Measurements from ENCODE around the gene HIVEP3.

- TF ChIP-seq YY1 (IDR thresholded peaks at IDR 0.05; ENCODE audit: insufficient read depth, insufficient read length) (no peak), SUZ12 (IDR thresholded peaks at IDR 0.05; ENCODE audit: extremely low read depth, insufficient read depth, insufficient read length) (no peak), ZNF274 (IDR thresholded peaks at IDR 0.05; ENCODE audit: low read depth, low read length) (no peak)
These were observed 421.2 kb downstream of the HIVEP3 start for GRCh38 chr1:41497461-41498030.
